ENCODE measurements around the gene RIT1.

The RIT1 gene

DNA sequence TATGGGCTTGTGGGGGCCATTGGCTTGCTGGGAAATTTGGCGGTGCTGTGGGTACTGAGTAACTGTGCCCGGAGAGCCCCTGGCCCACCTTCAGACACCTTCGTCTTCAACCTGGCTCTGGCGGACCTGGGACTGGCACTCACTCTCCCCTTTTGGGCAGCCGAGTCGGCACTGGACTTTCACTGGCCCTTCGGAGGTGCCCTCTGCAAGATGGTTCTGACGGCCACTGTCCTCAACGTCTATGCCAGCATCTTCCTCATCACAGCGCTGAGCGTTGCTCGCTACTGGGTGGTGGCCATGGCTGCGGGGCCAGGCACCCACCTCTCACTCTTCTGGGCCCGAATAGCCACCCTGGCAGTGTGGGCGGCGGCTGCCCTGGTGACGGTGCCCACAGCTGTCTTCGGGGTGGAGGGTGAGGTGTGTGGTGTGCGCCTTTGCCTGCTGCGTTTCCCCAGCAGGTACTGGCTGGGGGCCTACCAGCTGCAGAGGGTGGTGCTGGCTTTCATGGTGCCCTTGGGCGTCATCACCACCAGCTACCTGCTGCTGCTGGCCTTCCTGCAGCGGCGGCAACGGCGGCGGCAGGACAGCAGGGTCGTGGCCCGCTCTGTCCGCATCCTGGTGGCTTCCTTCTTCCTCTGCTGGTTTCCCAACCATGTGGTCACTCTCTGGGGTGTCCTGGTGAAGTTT is 30.8 kb upstream of the RIT1 start:
- TF ChIP-seq, protein P1, sequence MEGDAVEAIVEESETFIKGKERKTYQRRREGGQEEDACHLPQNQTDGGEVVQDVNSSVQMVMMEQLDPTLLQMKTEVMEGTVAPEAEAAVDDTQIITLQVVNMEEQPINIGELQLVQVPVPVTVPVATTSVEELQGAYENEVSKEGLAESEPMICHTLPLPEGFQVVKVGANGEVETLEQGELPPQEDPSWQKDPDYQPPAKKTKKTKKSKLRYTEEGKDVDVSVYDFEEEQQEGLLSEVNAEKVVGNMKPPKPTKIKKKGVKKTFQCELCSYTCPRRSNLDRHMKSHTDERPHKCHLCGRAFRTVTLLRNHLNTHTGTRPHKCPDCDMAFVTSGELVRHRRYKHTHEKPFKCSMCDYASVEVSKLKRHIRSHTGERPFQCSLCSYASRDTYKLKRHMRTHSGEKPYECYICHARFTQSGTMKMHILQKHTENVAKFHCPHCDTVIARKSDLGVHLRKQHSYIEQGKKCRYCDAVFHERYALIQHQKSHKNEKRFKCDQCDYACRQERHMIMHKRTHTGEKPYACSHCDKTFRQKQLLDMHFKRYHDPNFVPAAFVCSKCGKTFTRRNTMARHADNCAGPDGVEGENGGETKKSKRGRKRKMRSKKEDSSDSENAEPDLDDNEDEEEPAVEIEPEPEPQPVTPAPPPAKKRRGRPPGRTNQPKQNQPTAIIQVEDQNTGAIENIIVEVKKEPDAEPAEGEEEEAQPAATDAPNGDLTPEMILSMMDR (IDR thresholded peaks at IDR 0.05; ENCODE audit: low read depth, low read length, missing control alignments): no peak
- H3K4me3 ChIP-seq (replicated peaks; ENCODE audit: low read depth, low read length): no peak overlapping the region
- DNase-seq (ENCODE audit: extremely low read depth, low read depth): no peak

DNA sequence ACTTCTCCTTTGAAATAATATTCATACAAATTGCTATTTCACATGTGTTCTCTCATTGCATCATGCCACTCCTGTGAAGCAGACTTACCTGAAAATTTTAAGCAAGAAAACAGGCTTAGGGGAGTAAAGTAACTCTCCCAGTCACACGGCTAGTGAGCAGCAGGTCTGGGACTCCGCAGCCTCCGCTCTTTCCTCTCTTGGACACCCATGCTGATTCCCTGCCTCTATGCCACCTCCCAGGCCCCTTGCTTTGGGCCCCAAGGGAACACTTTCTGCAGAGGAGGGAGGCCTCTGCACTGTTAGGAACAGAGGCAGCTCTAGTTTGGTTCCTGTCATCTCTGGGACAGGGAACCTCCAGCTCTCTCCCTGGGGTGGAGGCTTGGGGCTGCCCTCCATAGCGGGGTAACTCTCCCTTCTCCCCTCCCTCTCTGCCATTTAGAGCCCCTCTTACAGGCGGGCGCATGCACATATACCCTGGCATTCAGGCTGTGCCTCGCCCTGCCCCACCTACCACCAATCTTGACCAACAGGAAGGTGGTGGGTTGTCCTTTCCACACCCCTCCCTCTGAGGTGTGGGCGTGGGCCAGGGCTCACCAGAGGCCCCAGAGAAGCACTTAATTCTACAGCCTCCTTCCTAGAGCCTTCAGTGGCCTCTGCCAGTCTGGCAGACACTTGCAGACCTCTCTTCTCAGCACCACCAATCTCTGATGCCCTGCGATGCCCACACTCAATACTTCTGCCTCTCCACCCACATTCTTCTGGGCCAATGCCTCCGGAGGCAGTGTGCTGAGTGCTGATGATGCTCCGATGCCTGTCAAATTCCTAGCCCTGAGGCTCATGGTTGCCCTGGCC is 30.1 kb upstream of the RIT1 start, which contains the start of gene RXFP4:
RXFP4 (plus strand) TSS at position 646 of the 852 bp plus-strand sequence; CDS start at position 718, 72 bp downstream.
- TF ChIP-seq, protein P1 (IDR thresholded peaks at IDR 0.05; ENCODE audit: low read depth, low read length, missing control alignments): no peak
- no peak within 1 kb of the TSS for H3K4me3 ChIP-seq (replicated peaks; ENCODE audit: low read depth, low read length)
- DNase-seq (ENCODE audit: extremely low read depth, low read depth): no peak

DNA sequence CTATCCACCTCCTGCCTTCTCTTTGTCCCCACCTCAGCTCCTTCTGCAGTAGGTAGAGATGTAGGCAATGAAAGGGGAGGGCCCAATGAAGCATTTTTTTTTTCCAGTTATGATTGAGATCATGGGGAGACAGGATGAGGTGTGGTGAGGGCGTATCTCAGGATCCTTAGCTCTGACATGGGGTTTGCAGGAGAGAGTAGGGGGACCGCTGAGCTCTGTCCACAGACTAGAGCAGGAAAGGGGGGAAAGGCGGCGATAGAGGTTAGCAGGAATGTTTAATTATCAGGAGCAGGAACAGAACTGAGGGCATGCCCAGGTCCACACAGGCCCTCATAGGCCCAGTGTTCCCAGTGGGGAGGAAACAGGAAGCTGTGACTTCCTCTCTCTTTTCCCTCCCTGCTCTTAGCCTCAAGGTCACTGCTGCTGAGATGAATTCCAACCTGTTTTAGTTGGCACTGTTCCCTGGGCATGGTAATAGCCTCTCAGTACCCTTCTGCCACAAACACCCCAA is 29.4 kb upstream of the RIT1 start:
- no peak overlapping the region for H3K4me3 ChIP-seq (replicated peaks; ENCODE audit: low read depth, low read length)

DNA sequence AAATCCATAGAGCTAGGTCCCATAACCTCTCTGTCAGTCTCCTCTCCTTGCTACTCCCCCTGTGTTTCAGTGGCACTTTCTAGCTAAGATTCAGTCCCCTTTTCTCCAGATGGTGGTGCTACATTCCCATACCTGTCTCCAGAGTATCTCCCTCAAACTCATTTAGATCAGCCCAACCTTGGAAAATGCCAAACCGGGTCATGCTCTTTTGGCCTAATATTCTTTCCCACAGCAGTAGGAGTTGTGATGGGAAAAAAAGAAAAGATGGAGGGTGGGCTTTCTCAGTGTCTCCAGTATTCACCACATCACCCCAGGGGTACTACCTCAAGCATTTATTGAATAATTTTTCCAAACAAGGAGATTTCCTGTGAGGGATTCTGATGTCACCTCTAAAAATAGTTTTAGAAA is 27.1 kb upstream of the RIT1 start:
- TF ChIP-seq, protein P1 (IDR thresholded peaks at IDR 0.05; ENCODE audit: low read depth, low read length, missing control alignments): peak; percentile 70
- DNase-seq (ENCODE audit: extremely low read depth, low read depth): peak; percentile 50

More for the DNA sequence above, 29.4 kb upstream of the RIT1 start:
- TF ChIP-seq, protein P1 (IDR thresholded peaks at IDR 0.05; ENCODE audit: low read depth, low read length, missing control alignments): no peak
- peak; percentile 47 for DNase-seq (ENCODE audit: extremely low read depth, low read depth)

DNA sequence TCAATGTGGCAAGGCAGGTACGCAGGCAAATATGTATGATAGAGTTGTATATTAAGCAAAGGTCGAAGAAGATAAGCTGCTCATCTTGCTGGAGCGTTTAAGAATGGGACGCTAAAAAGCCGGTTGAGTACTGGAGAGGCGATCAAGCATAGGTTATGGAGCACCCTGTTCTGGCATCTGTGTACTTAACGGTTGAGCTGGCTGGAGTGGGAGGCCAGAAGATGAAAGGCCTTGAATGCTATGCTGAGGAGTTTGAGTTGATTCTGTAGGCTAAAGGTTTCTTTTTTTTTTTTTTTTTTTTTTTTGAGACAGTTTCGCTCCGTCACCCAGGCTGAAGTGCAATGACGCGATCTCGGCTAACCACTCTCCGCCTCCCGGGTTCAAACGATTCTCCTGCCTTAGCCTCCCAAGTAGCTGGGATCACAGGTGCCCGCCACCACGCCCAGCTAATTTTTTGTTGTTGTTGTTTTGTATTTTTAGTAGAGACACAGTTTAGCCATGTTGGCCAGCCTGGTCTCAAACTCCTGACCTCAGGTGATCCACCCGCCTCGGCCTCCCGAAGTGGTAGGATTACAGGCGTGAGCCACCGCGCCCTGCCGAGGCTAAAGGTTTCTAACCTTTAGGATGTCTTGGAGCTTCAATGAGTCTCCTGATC is 23.9 kb upstream of the RIT1 start:
- no peak for DNase-seq (ENCODE audit: extremely low read depth, low read depth)
- H3K4me3 ChIP-seq (replicated peaks; ENCODE audit: low read depth, low read length): peak overlapping the region; percentile 97
- TF ChIP-seq, protein P1 (IDR thresholded peaks at IDR 0.05; ENCODE audit: low read depth, low read length, missing control alignments): no peak

More for the DNA sequence above, 27.1 kb upstream of the RIT1 start:
- no peak overlapping the region for H3K4me3 ChIP-seq (replicated peaks; ENCODE audit: low read depth, low read length)

DNA sequence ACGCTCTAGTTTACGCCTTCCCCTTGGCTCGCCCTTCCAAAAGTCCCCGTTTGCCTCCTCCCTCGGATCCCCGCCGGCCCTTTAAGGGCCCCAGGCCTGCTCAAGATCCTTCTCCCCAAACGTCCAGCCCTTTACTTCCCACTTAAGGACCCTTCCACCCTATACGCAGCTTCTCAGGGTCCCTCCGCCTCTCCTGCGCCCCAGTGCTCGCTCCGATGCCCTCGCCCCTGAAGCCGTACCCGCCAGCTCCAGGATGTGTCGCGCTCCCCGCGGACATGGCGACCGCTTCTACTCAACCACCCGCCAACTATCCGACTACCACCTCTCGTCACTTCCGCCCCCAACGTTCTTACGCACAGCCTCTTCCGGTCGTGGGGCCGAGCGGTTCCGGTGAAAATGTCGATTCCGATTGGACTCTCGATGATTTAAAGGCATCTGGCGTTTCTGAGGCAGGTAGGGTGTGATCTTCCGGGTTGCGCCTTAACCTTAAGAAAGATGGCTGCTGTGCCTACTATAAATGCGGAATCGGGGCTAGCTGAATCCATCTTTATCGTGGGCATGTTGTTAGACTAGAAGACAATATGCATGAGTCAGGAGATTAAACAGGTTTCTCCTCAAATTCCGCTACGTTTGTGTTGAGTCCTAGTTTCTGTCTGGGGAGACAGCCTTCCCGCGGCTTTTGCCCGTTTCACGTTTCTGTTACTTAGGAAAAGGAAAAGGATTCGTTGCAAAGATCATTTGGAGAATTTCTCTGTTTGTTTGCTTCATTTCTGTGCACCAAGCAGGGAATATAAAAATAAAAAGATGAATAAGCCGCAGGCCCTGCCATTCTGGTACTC is 23.2 kb upstream of the RIT1 start, which contains the start of gene KHDC4:
KHDC4 (minus strand) TSS at position 317 of the 839 bp plus-strand sequence; CDS start at position 277, 40 bp downstream.
- peak; percentile 99 for DNase-seq (ENCODE audit: extremely low read depth, low read depth)

More for the DNA sequence above, 23.2 kb upstream of the RIT1 start, which contains the start of gene KHDC4:
- peak within 1 kb of the TSS; percentile 97 for H3K4me3 ChIP-seq (replicated peaks; ENCODE audit: low read depth, low read length)
- TF ChIP-seq, protein P1 (IDR thresholded peaks at IDR 0.05; ENCODE audit: low read depth, low read length, missing control alignments): no peak

Data from HFF-Myc (cell line).